BJ (cell line): ENCODE data around the gene RYR3. TPM values are rescaled to one million over a fixed set of nuclear protein-coding genes. Genes with fewer than 3 reads are reported as not detected.

Experiments
- CTCF ChIA-PET: fragments of 350-600 bp; formaldehyde crosslinking; extraction: SDS; loops from one replicate; lab custom pipeline; 2021; ENCODE audit warnings: antibody characterized with exemption, inconsistent platforms; lab: Yijun Ruan, JAX
- POLR2A ChIA-PET: fragments of 300-600 bp; sonication (Branson Sonifier 250); formaldehyde crosslinking; extraction: SDS; loops from one replicate; lab custom pipeline; 2021; ENCODE audit warnings: antibody characterized with exemption; lab: Charles Lee
- DNase-seq: peaks from one replicate; pipeline ENCODE4 v3.0.0-alpha.2; 2011; ENCODE audit warnings: low read depth
- H3K27me3 ChIP-seq: 2 replicates; pipeline ENCODE4 v1.6.0; 2011; ENCODE audit warnings: low read length; ENCODE audit not compliant: control insufficient read depth, insufficient read depth
- H3K36me3 ChIP-seq: 2 replicates; pipeline ENCODE4 v1.5.1; 2011; ENCODE audit warnings: low read length; ENCODE audit not compliant: control insufficient read depth, insufficient read depth
- H3K4me3 ChIP-seq: 2 replicates; pipeline ENCODE4 v1.5.1; 2011; ENCODE audit warnings: low read depth, mild to moderate bottlenecking, control low read depth, low read length
- polyA plus RNA-seq: library from polyadenylated mRNA; depleted of rRNA; stranded (reverse); fragments of >200 nt; gene quantifications from 2 replicates; pipeline ENCODE4 v1.2.3, GENCODE V29; 2011
- TF ChIP-seq, protein P1 (sequence below): IDR thresholded peaks from 2 replicates; pipeline ENCODE4 v1.5.1; 2011; ENCODE audit warnings: low read depth, mild to moderate bottlenecking, control low read depth, inconsistent platforms, low read length, moderate library complexity; ENCODE audit not compliant: insufficient read depth

Gene RYR3
- polyA plus RNA-seq, 1 experiment: not detected

- no peak for DNase-seq
- no peak overlapping the region for H3K4me3 ChIP-seq
- H3K36me3 ChIP-seq: no peaks in the 10 kb centered on the region
- no peaks in the 10 kb centered on the region for H3K27me3 ChIP-seq
- TF ChIP-seq, protein P1, sequence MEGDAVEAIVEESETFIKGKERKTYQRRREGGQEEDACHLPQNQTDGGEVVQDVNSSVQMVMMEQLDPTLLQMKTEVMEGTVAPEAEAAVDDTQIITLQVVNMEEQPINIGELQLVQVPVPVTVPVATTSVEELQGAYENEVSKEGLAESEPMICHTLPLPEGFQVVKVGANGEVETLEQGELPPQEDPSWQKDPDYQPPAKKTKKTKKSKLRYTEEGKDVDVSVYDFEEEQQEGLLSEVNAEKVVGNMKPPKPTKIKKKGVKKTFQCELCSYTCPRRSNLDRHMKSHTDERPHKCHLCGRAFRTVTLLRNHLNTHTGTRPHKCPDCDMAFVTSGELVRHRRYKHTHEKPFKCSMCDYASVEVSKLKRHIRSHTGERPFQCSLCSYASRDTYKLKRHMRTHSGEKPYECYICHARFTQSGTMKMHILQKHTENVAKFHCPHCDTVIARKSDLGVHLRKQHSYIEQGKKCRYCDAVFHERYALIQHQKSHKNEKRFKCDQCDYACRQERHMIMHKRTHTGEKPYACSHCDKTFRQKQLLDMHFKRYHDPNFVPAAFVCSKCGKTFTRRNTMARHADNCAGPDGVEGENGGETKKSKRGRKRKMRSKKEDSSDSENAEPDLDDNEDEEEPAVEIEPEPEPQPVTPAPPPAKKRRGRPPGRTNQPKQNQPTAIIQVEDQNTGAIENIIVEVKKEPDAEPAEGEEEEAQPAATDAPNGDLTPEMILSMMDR: no peak
- POLR2A ChIA-PET: no interaction called here
- CTCF ChIA-PET: no interaction called here
Observed at GRCh38 chr15:33358306-33358705, 47.5 kb downstream of the RYR3 start.

DNA sequence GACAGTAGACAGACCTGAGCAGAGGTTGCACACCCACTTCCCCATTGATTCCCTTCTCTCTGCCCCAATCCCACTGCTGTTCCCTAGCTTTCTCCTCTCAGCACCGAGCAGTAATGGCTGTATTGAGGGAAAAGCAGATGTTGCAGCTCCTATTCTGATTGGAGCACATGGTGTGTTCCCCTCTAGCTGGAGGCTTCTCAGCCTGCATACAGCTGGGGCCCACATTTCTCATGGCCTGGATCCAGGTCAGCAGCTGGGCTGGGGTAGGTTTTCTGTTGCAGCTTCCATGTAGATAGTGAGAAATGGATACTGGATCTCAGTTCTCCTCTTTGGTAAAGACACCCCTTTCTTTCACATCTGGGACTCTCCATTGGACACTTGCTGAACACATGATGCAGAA is 50.1 kb downstream of the RYR3 start:
- TF ChIP-seq, protein P1: no peak
- Histone ChIP-seq H3K27me3 (no peaks in the 10 kb centered on the region), H3K4me3 (no peak overlapping the region), H3K36me3 (no peaks in the 10 kb centered on the region)
- no peak for DNase-seq
- CTCF ChIA-PET: no interaction called here
- POLR2A ChIA-PET: no interaction called here

DNA sequence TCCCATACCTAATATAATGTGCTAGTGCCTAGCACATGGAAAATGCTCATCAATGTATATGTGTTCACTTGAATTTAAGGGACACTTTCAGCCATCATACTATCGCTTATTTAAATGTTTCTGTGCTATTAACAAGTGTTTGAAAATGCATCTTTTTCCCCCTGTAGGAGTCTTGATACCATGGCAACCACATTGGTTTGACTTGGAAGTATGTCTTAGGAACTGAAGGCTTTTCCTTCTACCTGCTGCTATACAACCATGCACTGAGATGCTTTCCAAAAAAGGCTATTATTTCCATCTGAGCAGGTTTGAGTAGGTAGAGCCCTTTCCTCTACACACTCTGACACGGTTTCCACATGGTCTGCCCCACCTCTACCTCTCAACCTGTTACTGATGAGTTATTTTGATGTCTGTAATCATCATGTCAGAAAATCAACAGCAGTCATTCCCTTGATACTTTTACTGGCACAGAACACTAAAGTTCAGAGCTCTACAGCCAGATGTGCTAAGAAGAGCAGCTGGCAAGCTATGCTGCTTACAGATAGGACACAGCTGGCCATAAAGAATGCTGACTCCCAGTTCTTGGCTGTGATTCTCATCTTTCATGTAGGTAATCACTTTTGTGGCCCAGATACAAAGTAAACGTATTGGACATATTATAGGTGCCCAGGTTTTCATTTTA is 59.3 kb downstream of the RYR3 start:
- ChIA-PET POLR2A (no interaction called here), CTCF (no interaction called here)
- TF ChIP-seq, protein P1: no peak
- Histone ChIP-seq H3K27me3 (no peaks in the 10 kb centered on the region), H3K36me3 (no peaks in the 10 kb centered on the region), H3K4me3 (no peak overlapping the region)
- no peak for DNase-seq

DNA sequence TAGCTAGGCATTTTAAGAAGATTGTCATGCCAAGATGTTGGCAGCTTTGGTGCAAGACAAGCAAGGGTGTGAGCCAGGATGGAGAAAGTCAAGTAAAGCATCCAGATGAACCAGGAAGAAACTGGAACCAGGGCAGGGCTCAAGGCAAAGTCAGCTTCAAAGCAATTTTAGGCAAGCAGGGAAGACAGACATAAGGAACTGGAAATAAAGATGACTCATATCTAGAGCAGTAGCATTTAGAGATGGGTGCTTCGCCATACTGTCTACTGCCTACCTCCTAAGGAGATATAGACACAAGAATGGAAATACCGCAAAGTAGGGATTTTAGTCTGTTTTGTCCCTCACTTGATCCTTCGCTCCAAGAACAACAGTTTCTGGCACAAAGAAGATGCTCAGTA is 59.9 kb downstream of the RYR3 start:
- POLR2A ChIA-PET: no interaction called here
- DNase-seq: no peak
- CTCF ChIA-PET: no interaction called here
- Histone ChIP-seq H3K4me3 (no peak overlapping the region), H3K36me3 (no peaks in the 10 kb centered on the region), H3K27me3 (no peaks in the 10 kb centered on the region)
- TF ChIP-seq, protein P1: no peak

DNA sequence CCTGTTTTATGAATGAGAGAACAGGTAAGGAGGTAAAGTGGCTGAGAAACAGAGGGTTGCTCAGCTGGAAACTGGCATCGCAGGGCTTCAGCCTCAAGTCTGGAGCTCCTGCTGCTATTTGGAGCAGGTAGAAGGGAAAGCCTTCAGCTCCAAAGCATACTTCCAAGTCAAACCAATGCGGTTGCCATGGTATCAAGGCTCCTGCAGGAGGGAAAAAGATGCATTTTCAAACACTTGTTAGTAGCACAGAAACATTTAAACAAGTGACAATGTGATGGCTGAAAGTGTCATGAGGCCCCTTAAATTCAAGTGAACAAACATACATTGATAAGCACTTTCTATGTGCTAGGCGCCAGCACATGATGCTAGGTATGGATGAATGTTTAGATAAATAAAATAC is 60.4 kb downstream of the RYR3 start:
- ChIA-PET CTCF (no interaction called here), POLR2A (no interaction called here)
- Histone ChIP-seq H3K4me3 (no peak overlapping the region), H3K36me3 (no peaks in the 10 kb centered on the region), H3K27me3 (no peaks in the 10 kb centered on the region)
- DNase-seq: no peak
- TF ChIP-seq, protein P1: no peak
